ENCODE data around the gene GHRH. TPM values are rescaled to one million over a fixed set of nuclear protein-coding genes. Genes with fewer than 3 reads are reported as not detected.

GHRH gene
- total RNA-seq, 1 experiment from 2014 or later = not detected

DNA sequence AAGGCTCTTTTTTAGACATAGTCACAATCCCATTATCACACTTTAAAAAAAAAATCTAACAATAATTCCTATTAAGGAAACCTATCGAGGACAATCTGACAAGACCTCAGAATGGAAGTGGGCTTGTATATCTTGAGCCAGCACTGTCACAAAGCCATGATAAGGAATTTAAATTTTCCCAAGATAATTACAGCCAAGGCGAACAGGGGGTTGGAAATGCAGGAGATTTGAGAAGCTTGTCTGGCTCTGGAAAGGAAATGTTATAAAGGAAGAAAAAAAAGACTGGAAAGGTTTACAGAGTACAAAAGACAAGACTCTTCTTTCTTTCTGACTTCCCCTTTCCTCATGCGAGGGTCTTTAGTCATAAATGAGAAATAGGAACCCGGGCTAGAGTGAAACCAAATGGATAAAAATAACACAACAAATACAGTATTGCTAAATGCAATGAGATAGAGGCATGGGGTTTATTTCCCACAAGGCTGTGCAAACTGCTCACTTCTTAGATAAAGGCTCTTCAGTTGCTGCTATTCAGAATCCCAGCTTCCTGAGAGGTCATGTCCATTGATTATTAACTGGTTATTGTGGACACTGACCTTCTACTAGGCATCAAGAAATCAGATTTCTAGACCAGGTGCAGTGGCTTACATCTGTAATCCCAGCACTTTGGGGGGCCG lies 13.4 kb upstream of the GHRH start:
- Histone ChIP-seq H3K9me3 (ENCODE audit: control insufficient read depth, low read depth, low read length) (no peaks in the 10 kb centered on the region), H4K5ac (ENCODE audit: insufficient read length, low read depth, low read length) (no peak overlapping the region), H4K91ac (ENCODE audit: insufficient read length, low read depth, low read length) (no peak overlapping the region), H2AK5ac (ENCODE audit: insufficient read length, low read length) (no peak overlapping the region), H3K4ac (ENCODE audit: low read depth, low read length) (no peak overlapping the region), H4K20me1 (ENCODE audit: control insufficient read depth, insufficient read depth, insufficient read length) (no peaks in the 10 kb centered on the region), H3K18ac (ENCODE audit: insufficient read length, low read depth, low read length) (no peak overlapping the region), H3K4me2 (ENCODE audit: insufficient read depth, insufficient read length, low read length) (no peak overlapping the region), H3K56ac (ENCODE audit: insufficient read length, low read depth, low read length) (no peak overlapping the region), H3T11ph (ENCODE audit: low read length) (no peak overlapping the region), H3K14ac (ENCODE audit: insufficient read depth, low read length) (no peak overlapping the region), H2BK20ac (ENCODE audit: low read depth, low read length, poor library complexity, severe bottlenecking) (no peak overlapping the region), H4K8ac (replicated peaks; ENCODE audit: insufficient read length, low read depth, low read length) (no peak overlapping the region), H3K23ac (ENCODE audit: insufficient read length, low read depth, low read length) (no peak overlapping the region), H3K27ac (ENCODE audit: insufficient read length, low read depth, low read length) (no peak overlapping the region), H2BK12ac (ENCODE audit: insufficient read length, low read depth, low read length) (no peak overlapping the region), H3K27me3 (ENCODE audit: insufficient read depth, low read length) (no peaks in the 10 kb centered on the region), H3K4me1 (ENCODE audit: insufficient read depth, low read length) (no peaks in the 10 kb centered on the region; the same call in 1 of the 2 replicates), H2BK15ac (ENCODE audit: low read depth, low read length) (no peak overlapping the region), H2BK5ac (ENCODE audit: insufficient read length, low read length) (no peak overlapping the region), H3K9ac (ENCODE audit: extremely low read depth, insufficient read length, low read length) (no peak overlapping the region), H3K79me1 (ENCODE audit: insufficient read depth, low read depth, low read length, poor library complexity, severe bottlenecking) (no peaks in the 10 kb centered on the region), H3K23me2 (ENCODE audit: insufficient read length, low read depth, low read length, poor library complexity, severe bottlenecking) (no peaks in the 10 kb centered on the region), H2BK120ac (ENCODE audit: low read depth, low read length, poor library complexity, severe bottlenecking) (no peak overlapping the region), H3K79me2 (ENCODE audit: insufficient read depth, low read length) (no peaks in the 10 kb centered on the region), H2AFZ (ENCODE audit: low read length) (no peak overlapping the region)
- no peak overlapping the region for H3K4me3 Mint-ChIP-seq
- TF ChIP-seq CTCF (conservative IDR thresholded peaks at IDR 0.05) = no peak
- no peaks in the 10 kb centered on the region for H3K36me3 Mint-ChIP-seq (ENCODE audit: insufficient read depth in 1 of 3, low read depth in 3 of 3)
- peaks cover 9 to 24% of the 10 kb centered on the region in 2 experiments for H3K4me1 Mint-ChIP-seq
- H3K27me3 Mint-ChIP-seq (ENCODE audit: low read depth) = peaks cover 2% of the 10 kb centered on the region; the same call in 1 of the 2 replicates
- no peak for DNase-seq
- WGBS (ENCODE audit: extremely low coverage, insufficient read length, low lambda C conversion rate) = no CpG with 5 or more reads among the region's 5 CpGs
- no peaks in the 10 kb centered on the region; a peak in 2 of 5 replicates for H3K9me3 Mint-ChIP-seq
- H3K27ac Mint-ChIP-seq = peak overlapping the region in 1 of 3 experiments; percentile 58; a peak in 1 of 7 replicates
